GM18508 (cell line): ENCODE measurements around the gene SMIM1.
"Not testable (repeated sequence)": the region's sequence is repeated elsewhere in the genome, so short reads cannot be mapped to it uniquely, and the experiment has no call there.

ENCODE experiments used
- ATAC-seq: cut with Tn5 transposase; IDR thresholded peaks from one replicate; pipeline ENCODE4 v1.9.1; 2021; ENCODE audit warnings: moderate number of reproducible peaks; ENCODE audit not compliant: insufficient read depth, unreplicated experiment

SMIM1 gene, protein sequence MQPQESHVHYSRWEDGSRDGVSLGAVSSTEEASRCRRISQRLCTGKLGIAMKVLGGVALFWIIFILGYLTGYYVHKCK

DNA sequence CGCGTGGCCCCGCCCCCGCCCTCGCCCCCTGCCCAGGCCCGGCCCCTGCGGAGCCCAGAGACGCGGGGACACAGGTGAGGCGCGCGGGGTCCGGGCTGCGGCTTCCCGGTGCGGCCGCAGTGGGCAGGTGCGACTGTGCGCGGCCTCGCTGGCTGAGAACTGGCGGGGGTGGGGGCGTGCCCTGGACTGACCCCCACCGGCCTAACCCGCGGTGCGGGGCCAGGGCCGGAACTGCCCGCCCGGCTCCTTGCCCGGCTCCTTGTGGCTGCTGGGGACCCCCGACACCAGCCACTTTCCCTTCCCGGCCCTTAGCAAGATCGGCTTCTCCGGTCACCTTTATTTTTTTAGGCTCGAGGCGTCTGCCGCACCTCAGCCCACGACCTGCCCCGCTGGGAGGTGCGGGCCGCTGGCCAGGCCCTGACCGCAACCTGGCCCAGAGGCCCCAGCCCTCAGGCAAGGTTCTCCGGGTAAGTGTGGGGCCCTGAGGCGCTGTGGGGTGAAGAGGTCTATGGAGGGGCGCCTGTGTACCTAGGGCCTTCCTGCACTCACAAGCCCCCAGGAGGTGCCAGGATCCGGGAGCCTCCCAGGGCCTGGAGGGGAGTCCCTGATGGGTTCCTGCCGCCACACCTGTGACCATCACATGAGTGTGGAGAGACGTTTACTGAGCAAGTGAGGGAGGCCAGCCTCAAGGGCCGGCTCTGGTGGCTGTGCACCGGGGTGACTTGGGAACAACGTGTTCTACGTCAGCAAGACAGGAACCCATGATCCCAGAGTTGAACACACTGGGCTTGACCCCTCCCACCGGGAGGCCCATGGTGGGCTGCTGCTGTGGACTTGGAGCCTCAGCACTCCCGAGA, at the start of gene SMIM1:
Gene SMIM1 (plus strand): TSS at position 35 of the 857 bp plus-strand sequence. CDS start 2,625 bp downstream, outside the sequence.
- no peak for ATAC-seq

DNA sequence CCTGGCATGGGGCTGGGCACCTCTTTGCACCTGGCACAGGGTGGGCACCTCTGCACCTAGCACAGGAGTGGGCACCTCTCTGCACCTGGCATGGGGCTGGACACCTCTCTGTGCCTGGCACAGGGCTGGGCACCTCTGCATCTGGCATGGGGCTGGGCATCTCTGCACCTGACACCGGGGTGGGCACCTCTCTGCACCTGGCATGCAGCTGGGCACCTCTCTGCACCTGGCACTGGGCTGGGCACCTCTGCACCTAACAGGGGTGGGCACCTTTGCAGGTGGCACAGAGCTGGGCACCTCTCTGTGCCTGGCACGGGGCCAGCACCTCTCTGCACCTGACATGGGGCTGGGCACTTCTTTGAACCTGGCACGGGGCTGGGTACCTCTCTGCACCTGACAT, 49.7 kb upstream of the SMIM1 start:
- no peak for ATAC-seq

DNA sequence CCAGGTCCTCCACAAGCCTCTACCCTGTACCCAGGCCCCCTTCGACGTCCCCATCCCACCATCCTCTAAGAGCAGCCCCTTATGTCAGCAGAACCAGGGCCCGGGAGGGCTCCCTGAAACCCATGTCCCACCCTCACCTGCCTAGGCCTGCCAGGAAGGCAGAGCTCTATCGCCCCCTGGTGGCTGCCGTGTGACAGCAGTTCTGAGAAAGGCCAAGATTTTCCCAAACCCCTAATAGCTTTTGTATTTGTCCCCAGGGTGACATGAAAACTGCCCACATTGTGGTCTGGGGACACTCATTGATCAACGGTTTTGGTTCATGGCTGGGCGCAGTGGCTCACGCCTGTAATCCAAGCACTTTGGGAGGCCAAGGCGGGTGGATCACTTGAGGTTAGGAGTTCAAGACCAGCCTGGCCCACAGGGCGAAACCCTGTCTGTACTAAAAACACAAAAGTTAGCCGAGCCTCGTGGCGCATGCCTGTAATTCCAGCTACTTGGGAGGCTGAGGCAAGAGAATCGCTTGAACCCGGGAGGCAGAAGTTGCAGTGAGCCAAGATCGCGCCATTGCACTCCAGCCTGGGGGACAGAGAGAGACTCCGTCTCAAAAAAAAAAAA, 48.0 kb upstream of the SMIM1 start:
- ATAC-seq: not testable (repeated sequence)

DNA sequence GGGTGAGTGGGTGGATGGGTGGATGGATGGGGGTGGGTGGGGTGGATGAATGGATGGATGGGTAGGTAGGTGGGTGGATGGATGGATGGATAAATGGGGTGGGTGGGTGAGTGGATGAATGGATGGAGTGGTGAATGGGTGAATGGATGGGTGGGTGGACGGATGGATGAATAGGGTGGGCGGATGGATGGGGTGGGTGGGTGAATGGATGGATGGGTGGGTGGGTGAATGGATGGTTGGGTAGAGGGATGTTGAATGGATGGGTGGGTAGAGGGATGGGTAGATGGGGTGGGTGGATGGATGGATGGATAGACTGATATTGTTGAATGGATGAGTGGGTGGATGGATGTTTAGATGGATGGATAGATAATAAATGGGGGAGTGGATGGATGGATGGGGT, 47.2 kb upstream of the SMIM1 start:
- no peak for ATAC-seq

DNA sequence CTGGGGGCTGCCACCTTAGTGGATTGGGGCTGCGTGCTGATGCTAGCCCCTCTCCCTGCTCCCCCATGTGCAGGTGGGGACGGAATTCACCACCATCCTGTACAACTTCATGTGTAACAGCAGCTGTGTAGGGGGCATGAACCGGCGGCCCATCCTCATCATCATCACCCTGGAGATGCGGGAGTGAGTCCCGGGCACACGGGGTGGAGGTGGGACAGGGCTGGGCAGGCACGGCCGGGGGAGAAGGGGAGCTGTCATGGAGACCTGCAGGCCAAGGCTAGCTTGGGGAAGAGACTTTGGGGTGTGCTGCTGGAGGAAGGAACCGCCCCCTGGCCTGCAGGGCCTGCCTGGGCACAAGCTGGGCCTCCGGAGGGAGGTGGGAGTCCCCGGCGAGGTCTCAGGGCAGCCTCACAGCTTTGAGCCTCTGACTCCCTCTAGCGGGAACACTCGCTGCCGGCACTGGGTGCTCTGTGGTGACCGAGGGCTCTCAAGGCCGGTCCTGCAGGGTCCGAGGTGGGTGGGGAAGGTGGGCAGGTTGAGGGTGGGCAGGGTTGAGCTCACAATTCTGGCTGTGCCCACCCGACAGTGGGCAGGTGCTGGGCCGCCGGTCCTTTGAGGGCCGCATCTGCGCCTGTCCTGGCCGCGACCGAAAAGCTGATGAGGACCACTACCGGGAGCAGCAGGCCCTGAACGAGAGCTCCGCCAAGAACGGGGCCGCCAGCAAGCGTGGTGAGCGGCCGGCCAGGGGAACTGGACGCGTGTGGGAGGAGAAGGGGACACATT, 45.3 kb upstream of the SMIM1 start:
- ATAC-seq: no peak

DNA sequence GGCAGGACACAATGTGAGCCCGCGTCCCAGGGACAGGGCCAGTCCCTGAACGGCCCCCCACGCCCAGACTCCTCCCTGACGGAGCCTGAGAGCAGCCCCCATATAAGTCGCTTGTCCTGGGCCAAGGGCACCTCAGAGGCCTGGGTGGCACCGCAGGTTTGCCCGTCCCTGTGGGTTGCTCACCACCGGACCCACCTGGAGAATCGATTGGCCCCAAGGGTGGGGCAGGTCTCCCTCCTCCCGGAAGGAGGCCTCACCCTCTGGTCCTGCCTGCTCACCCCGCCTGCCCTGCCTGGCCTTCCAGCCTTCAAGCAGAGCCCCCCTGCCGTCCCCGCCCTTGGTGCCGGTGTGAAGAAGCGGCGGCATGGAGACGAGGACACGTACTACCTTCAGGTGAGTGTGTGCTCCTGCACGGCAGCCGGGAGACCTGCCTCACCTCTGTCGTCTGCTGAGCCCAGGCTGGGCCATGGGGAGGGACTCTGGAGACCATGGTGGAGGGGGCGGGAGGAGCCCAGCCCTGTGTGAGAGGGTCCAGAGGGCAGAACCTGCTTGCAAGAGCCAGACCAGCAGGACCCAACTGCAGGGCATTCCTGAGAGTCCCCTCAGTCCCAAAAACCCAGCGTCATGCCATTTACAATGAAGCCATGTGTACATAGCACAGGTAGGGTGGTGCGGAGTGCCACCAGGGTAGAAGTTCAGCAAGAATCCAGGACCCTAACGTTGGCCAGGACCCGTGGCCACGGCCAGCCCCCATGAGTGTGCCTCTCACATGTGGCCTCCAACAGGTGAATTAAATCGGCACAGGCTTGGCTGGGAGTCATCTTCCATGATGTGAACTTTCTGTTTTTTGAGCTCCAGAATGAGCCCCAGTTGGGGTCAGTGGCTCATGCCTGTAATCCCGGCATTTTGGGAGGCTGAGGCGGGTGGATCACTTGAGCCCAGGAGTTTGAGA, 44.4 kb upstream of the SMIM1 start:
- no peak for ATAC-seq

DNA sequence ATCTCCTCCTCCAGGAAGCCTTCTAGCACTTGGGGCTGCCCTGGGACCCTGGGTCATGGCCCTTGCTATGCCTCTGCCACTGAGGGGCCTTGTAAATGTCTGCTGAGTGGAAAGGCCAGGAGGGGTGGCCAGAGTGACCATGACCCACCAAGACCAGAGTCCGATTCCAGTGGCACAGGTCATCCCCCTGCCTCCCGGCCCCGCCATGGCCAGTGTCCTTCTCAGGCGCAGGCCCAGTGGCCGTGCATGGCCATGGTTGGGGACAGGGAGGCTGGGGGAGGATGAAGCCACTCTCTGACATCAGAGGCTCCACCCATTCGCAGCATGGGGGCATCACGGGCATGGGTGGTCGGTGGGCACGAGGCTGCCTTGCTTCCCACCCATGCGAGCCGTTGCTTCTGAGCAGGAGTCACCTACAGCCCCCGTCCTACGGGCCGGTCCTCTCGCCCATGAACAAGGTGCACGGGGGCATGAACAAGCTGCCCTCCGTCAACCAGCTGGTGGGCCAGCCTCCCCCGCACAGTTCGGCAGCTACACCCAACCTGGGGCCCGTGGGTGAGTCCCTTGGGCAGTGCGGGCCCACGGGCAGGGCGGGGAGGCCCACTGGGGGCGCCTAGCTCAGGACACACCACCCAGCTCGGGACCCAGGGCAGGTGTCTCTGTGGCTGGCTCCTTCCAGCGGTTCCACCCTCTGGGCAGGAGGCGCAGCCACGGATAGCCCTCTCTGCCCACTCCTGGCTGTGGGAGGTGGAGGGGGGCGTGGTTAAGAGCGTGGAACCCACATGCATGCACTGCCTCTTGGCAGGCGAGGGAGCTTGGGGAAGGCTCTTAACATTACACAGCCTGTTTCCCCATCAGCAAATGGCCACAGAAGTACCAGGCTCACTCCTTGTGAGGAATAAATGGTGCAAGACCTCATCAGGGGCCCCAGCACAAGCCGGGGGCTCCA, 42.7 kb upstream of the SMIM1 start:
- ATAC-seq: no peak

DNA sequence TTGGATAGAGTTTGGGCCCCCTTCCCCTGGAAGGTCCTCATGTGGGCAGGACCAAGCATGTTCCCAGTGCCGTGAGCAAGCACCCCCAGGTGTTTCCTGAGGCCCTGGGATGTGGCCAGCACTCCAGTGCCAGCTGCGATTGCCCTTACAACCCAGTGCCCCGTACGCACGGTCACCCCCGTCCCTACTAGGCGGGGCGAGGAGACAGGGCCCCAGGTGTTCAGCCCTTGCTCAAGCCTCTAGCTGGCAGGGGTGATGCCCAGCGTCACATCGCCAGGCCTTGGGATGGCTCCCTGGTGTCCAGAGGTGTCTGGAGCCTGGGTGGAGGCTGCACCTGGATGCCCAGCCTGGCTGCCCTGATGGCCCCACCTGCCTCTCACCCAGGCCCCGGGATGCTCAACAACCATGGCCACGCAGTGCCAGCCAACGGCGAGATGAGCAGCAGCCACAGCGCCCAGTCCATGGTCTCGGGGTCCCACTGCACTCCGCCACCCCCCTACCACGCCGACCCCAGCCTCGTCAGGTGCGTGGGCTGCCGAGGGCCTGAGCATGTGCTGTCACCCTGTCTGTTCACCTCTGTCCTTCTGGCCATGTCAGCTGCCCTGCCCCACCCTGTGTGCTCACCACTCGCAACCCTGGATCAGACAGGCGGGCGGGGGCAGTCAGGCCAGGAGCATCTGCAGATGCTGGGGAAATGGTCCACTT, 41.9 kb upstream of the SMIM1 start:
- no peak for ATAC-seq

DNA sequence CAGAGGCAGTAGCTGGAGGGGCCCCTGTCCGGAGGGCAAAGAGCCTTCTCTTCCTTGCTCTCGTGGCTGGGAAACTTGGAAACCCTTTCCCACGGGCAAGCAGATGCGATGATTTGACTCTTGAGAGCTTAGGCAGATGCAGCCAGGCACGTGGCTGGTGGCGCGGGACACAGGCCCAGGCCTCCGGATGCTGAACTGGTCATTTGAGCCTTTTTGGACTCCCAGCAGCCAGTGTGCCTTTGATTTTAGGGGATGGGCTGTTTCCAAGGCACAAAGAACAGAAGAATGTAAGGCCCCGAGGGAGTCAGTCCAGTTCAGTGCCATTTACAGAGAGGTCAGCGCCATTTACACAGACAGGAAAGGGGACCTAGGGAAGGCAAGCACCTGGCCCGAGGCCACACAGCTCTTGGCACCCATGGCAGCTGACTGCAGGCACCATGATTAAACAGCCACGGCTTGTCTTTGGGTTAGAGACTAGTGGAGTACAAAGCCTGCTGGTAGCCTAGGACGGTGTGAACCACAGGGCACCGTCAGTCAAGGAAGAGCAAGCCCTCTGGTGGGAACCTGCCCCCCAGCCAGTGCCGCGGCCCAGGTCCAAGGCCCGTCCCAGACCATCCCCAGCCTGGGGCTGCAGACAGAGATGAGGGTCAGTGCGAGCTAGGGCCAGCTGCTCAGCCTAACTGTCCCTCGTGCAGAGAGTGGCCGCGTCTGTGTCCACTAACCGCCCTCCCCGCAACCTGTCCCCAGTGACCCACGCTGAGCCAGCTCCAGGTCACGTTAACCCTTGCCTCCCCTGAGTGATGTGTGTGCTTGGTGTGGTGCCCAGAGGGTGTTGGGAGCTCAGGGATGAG, 40.7 kb upstream of the SMIM1 start:
- no peak for ATAC-seq

DNA sequence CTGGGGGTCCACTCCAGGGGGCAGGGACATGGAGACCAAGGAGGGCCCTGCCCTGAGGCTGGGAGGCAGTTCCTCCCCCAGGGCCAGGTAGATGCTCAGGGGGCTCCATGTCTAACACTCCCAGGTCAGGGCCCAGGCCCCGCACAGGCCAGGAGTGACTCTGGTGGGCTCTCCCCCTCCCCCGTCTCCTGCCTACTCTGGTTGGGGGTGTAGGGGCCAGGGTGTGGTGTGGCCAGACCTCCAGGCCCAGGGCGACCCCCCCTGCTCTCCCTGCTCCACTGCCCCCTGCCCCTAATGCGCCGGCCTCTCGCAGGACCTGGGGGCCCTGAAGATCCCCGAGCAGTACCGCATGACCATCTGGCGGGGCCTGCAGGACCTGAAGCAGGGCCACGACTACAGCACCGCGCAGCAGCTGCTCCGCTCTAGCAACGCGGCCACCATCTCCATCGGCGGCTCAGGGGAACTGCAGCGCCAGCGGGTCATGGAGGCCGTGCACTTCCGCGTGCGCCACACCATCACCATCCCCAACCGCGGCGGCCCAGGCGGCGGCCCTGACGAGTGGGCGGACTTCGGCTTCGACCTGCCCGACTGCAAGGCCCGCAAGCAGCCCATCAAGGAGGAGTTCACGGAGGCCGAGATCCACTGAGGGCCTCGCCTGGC, 40.0 kb upstream of the SMIM1 start:
- ATAC-seq: no peak

DNA sequence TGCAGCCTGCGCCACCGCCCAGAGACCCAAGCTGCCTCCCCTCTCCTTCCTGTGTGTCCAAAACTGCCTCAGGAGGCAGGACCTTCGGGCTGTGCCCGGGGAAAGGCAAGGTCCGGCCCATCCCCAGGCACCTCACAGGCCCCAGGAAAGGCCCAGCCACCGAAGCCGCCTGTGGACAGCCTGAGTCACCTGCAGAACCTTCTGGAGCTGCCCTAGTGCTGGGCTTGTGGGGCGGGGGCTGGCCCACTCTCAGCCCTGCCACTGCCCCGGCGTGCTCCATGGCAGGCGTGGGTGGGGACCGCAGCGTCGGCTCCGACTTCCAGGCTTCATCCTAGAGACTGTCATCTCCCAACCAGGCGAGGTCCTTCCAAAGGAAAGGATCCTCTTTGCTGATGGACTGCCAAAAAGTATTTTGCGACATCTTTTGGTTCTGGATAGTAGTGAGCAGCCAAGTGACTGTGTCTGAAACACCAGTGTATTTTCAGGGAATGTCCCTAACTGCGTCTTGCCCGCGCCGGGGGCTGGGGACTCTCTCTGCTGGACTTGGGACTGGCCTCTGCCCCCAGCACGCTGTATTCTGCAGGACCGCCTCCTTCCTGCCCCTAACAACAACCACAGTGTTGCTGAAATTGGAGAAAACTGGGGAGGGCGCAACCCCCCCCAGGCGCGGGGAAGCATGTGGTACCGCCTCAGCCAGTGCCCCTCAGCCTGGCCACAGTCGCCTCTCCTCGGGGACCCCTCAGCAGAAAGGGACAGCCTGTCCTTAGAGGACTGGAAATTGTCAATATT, 39.3 kb upstream of the SMIM1 start:
- ATAC-seq: no peak

DNA sequence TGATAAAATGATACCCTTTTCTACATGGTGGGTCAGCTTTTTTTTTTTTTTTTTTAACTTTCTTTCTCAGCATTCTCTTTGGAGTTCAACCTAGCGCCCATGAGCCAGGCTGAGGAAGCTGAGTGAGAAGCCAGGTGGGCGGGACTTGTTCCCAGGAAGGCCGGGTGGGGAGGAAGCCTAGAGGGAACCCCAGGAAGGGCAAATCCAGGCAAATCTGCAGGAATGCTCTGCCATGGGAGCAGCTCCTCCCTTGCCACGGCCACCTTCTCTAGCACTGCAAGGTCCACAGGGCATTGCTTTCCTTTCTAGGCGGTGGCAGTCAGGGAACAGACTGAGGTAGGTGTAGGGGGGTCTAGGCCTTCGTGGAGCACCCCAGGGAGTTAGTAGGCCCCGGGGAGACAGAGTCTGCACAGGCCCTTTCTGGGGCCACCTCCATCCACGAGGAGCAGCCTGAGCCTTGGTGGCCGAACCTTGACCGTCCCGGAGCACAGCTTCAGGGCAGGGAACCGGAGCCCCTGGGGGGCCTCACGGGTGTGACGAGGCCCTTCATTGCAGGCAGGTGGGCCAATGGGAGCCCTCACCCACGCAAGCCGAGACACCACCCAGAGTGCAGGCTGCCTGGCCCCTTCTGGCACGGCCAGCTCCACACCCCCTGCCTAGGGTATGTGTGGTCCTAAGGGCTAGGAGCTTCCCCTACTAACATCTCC, 38.5 kb upstream of the SMIM1 start:
- no peak for ATAC-seq

DNA sequence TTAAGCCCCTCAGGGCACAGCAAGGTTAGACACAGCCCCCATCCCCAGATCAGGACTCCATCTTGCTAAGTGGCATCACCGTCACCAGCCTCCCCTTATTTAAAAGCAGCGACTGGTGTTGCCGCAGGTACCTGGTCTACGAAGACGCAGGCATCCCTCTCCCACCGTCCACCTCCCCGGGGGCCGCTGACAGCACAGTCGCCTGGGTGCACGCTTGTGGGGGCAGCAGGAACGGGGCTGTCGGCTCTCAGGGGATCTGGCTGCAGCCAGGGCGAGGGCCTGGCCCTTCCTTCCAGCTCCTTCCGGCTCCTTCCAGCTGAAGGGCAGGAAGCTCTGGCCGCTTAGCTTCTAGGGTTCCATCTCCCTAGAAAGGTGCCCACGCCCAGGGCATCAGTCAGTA, 37.9 kb upstream of the SMIM1 start:
- ATAC-seq: no peak

DNA sequence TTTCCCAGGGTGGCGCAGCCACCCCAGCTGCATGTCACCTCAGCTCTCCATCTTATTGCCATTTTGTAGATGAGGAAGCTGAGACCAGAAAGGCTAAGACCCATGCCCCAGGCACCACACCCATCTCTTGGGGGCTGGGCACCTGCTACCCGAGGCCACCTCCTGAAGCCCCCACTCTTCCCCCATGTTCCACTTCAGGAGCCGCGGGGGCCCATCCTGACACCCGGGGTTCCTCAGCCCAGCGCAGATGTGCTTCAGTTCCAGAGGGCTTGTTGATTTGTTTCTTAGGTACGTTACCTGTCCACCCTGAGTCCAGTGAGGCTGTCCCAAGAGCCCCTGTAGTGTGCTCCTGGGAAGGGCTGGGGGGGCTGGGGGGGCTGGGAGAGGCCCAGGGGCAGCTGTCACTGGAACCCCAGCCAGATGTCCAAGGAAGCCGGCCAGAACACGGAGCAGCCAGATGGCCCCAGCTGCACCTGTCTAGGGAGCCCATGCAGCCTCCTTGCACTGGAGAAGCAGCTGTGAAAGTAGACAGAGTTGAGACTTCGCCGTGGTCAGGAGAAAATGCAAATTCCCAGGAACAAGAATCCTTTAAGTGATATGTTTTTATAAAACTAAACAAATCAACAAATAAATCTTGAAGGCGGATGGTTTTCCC, 37.4 kb upstream of the SMIM1 start:
- no peak for ATAC-seq

DNA sequence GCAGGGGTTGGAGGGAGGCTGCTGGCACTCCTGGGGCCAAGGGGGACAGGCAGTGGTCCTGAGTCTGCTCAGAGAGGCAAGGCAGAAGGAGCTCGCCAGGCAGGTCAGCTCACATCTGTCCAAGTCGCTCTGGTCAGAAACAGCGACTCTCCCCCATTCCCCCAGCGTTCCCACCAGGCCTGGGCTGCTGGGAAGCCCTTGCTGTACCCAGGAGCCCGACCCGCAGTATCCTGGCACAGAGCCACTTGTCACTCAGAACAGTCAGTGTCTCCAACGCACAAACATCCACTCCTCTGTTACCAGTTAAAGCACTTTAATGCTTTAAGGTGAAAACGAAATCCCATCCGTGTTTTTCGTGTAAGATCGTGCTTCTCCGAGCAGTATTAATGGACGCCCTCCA, 36.9 kb upstream of the SMIM1 start:
- ATAC-seq: no peak
